ENCODE results near the gene TMEM178B.
"Not testable (repeated sequence)": the region's sequence is repeated elsewhere in the genome, so short reads cannot be mapped to it uniquely, and the experiment has no call there.

TMEM178B gene

DNA sequence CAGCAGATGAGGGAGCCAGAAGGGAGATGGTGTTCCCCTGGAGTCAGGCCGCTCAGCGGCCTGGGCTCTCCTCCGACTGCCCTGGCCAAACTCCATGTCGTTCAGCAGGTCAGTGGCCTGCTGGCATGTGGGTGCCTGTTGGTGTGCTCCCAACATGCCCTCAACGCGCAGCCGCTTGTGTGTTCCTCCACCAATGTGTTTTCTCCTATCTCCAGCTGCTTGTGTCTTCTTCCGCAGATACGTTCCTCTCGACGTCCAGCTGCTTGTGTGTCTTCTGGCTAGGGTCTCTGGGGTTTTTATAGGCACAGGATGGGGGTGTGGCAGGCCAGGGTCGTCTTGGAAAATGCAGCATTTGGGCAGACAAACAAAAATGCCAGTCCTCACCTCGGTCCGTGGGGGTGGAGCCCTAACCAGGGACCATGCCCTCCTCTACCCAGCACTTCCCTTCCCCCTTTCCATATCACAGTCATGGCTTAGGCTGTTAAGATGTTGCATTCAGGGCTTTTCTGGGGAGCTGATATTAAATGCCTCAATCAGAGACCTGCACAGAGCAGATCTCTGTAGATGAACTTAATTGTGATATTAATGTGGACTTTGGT, 111.6 kb downstream of the TMEM178B start:
- DNase-seq, result no peak

DNA sequence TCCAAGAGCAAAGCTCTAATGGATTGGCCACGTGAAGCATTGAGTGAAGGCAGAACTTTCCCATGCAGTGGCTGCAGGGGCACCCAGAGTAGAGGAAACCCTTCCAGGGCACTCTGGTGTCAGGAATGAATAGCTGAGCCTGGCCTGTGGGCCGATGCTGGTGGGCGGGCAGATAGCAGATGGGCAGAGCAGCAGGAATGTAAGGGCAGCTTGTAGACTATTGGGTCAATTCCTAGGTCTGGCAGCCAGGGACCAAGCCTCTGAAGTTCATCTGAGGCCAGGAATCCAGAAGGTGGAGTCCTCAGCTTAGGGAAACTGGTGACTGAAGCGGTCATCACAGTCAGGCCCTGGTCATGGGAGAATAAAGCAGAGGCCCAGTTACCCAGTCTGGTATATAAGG, 115.4 kb downstream of the TMEM178B start:
- no peak for DNase-seq

DNA sequence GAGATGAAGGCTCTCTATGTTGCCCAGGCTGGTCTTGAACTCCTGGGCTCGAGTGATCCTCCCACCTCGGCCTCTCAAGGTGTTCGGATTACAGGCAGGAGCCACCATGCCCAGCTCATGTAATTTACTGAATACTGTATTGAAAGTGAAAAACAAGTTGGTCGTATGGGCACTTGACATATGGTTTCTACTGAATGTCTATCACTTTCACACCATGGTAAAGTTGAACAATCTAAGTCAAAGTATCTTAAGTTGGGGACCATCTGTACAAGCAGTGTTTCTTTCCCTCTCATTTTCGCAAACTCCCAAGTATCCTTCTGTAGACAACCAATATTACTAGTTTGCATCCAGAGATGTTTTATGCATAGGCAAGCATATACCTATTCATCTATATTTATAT, 116.6 kb downstream of the TMEM178B start:
- DNase-seq, result no peak

DNA sequence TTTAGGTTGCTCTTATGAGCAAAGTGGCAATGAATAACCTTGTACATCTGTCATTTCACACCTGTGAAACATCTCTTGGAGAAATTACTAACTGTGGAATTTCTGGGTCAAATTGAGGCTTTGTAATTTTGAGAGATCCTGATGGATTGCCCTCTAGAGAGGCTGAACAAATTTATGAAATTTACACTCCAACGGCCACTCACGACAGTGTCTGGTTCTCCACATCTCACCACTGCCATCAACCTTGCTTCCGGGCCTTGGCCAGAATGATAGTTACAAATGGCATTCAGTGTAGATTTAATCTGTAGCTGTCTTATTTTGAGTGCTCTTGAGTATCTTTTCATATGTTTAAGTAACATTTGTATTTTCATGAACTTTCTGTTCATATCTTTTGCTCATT, 117.4 kb downstream of the TMEM178B start:
- DNase-seq, result no peak

DNA sequence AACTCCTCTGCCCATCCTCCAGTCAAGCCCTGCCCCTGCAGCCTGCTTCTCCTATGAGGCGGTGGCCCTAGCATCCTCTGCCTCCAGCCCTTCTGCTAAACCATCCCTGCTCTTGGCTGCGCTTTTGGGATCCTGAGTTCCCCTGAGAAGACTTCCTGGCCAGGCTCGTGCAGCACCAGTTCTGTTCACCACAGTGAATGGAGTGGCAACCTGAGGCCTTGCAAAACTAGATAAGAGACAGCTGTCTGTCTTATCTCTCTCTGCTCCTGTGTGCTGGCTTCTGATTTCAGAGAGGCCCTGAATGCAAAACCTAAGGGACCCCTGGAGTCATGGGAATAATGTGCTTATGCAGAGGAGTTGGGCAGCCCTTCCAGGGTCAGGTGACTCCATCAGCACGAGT, 119.2 kb downstream of the TMEM178B start:
- no peak for DNase-seq

DNA sequence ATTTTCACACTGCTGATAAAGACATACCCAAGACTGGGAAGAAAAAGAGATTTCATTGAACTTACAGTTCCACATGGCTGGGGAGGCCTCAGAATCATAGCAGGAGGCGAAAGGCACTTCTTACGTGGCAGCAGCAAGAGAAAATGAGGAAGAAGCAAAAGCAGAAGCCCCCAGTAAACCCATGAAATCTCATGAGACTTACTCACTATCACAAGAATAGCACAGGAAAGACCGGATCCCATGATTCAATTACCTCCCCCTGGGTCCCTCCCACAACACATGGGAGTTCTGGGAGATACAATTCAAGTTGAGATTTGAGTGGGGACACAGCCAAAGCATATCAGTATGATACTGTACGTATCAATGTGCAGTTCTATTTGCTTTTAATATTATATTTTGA, 121.9 kb downstream of the TMEM178B start:
- not testable (repeated sequence) for DNase-seq

GRCh38 chr7:141198194-141198958, 124.5 kb downstream of the TMEM178B start:
- DNase-seq, result no peak

DNA sequence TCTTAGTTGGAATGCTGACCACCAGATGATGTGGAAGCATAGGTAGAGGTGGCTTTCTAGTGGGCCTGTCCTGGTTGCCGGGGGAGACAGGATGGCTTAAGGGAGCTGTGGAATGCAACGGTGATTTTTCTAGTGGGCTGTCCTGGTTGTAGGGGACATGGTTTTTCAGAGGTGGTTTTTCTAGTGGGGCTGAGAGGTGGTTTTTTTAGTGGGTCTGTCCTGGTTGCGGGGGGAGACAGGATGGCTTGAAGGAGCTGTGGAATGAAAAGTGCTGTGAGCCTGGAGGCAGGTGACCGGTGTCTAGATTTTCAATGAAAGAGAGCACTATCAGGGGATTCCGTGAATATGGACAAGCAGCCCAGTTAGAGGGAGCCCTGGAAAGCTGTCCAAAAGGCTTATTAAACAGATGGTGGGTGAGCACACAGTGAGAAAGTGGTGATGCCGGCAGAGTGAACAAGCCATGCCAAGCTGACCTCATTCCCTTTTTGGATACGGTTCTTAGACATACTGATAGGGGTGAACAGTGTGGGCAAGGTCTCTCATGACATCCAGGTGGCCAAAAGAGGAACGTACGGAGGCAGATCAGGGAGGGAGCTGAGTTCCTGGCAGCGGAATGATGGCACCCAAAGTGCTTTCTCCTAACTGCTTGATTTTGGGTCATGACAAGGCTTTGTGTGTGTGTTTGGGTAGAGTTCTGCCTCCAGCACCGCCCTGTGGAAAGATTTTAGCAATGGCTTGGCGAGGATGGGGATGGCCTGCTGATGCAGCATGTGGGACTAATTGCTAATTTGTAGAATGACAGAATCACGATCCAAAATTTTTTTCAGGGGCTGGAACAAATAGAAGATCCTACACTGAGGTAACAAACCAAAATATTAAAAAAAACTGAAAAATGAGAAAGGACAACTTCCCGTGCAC, 126.6 kb downstream of the TMEM178B start:
- DNase-seq, result no peak

GRCh38 chr7:141201145-141201885, 127.5 kb downstream of the TMEM178B start:
- DNase-seq, result no peak

DNA sequence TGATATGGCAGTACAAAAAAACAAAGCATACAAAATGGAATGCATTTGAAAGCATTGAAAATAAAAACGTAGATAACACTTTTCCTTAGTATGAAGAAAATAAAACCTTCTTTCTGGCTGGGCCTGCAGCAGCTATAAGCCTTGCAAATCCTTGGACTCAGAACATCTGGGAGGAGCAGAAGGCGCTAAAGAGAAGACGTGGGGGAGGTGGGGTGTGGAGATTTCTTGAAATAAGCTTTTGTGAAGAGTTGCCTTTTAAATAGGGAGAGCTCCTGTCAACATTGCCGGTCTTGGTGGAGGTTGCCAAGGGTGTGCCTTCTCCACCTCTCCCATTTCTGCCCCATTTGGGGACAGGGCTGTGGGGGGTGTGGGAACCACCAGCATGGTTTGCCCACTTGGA, 128.7 kb downstream of the TMEM178B start:
- no peak for DNase-seq

DNA sequence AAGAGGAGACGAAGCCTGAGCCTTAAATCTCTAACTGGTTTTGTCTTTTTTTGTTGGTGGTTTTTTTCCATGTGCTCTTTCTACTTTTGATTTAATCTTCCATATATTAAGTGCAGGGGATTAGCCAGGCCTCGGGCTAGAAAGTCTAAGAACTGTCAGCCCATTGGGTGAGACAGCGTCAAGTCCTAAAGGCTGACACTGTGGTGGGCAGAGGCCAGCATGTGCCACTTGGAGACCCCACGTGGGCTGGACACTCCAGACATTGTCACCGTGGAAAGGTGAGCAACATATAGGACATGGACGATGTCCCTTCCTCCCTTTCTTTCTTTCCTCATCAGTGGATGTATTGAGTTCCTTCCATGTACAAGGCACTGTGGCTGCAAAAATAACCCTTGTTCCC, 129.3 kb downstream of the TMEM178B start:
- DNase-seq, result no peak

GRCh38 chr7:141203586-141203985, 129.7 kb downstream of the TMEM178B start:
- no peak for DNase-seq

GRCh38 chr7:141207661-141208060, 133.8 kb downstream of the TMEM178B start:
- DNase-seq, result no peak

DNA sequence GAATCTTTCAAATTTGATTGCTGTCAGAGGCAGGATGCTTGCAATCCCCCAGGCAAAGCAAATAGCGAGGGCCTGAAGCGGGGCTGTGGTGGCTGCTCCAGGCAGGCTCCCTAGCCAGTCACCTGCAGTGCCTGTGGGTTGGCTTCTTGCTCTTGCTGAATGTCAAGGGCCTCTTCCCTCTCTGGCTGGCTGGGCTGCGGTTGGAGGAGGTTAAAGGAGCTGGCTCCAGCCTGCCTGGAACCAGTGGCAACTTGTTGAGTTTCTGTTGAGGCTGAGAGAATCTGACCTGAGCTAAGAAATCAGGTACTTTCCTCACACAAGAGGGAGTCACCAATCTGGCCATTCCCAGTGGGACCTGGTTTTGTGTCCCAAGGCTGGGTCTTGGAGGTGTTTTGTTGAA, 134.7 kb downstream of the TMEM178B start:
- DNase-seq, result no peak

- no peak for DNase-seq
These were observed 135.6 kb downstream of the TMEM178B start for GRCh38 chr7:141209454-141209853.

GRCh38 chr7:141210862-141211261, 137.0 kb downstream of the TMEM178B start:
- DNase-seq, result no peak

DNA sequence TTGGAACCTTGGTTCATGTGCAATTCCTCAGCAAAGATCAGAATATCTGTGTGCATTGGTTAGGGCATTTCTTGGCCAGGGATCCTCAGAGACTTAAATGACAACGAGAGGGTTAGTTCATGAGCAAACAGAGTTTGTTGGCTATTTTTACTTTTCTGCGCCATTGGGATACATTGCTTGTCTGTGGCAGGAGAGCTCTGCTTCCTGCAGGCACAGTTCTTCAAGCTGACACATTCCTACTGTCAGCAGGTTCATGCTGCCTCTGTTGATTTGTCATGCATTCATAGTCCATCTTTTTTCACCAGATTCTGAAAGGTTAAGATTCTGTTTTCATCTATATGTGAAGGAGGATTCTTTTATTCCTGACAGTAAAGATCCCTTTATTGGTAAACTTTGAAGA, 139.4 kb downstream of the TMEM178B start:
- no peak for DNase-seq

- DNase-seq, result no peak
These were observed 144.1 kb downstream of the TMEM178B start for GRCh38 chr7:141217938-141218337.

DNA sequence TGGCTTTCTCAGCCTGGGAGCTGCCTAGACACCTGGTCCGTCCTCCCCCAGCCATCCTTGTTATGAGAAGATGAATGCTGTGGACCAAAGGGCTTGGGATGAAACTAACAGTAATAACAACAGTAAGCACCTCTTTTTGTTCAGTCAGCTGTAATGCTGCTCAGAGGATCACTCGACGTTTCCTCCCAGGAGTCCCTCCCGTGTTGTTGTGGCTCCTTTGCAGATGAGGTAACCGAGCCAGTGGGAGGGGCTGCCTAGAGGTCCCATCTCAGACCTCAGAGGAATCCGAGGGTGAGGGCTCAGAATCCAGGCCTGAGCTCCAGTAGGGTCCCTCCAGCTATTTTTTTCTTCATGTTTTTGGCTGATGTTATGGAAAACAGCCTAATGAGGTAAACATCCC, 145.1 kb downstream of the TMEM178B start:
- DNase-seq, result no peak

DNA sequence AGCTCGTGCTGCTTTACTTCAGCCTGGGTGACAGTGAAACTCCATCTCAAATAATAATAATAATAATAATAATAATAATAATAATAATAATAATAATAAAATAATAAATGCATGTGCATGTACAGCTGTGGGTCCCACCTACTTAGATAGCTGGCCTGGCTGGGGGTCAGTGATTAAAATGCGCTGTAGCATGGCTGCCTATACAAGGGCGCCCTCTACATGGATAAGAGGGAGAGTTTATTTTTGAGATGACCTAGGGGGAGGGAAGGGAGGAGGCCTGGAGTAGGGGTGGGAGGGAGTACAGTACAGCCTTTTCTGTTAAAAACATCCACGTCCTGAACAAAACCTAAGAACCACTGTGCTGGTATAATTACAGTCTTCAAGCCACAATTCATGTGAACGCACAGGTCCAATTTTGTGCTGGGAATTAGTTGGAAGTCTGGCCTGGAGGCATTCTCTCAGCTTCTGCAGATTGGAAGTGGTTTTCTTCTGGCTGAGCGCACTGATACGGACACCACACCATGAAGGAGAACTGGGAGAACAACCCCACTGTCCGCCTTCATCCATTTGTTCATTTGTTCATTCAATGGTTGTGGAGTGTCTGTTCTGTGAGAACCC, 146.5 kb downstream of the TMEM178B start:
- no peak for DNase-seq

GRCh38 chr7:141221007-141221612, 147.2 kb downstream of the TMEM178B start:
- DNase-seq, result no peak
